Smooth muscle cell of the brain vasculature (primary cell): ENCODE measurements around the gene LAMTOR5.

Experiments used
- DNase-seq: peaks from one replicate; pipeline ENCODE4 v3.0.0-alpha.2; 2012; ENCODE audit warnings: low read depth, low spot score

LAMTOR5 gene

DNA sequence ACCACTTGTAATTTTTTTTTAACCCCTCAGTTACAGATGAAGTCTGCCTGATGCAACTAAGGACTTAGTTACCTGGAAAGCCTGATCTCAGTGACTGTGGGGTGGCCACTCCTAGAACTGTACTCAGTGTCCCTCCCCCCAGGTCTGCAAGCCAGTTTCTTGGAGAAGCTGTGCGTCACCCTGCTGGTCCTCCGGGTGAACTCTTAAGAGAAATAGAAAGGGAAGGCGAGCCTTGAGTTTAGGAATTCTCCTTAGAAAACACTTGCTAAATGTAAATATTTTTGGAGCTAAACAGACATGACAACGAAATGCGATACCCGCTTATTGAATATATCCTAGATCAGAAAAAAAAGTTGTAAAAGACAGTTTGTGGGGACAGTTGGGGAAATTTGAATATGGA lies 17.4 kb downstream of the LAMTOR5 start:
- DNase-seq = no peak

DNA sequence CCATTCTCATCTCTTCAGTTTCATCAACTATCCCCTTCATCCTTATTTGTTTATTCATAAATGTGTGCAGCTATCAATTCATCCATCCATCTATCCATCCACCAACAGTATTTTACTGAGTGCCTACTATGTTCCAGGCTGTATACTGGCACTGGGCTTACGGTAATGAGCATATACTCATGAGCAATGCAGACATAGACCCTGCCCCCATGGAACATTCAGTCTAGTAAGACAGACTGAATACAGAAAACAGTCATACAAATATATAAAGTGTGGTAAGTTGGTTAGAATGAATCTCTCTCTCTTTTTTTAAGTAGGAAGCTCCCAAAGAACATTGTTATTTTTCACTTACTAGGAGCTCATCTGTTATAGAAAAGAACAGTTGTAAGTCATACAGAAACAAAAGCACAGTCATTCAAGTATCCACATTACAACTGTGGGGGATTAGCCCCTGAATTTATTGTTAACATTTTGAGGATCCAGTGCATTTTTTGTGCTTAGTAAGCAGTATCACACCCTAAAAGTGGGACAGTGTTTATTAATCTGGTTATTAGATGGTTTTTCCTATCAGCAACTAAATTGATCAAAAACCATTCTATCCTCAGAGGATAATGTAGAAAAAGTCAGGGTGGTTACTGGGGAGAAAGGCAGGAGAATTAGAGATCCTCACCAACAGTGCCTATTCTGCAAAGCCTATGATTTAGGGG lies 20.3 kb downstream of the LAMTOR5 start:
- no peak for DNase-seq

DNA sequence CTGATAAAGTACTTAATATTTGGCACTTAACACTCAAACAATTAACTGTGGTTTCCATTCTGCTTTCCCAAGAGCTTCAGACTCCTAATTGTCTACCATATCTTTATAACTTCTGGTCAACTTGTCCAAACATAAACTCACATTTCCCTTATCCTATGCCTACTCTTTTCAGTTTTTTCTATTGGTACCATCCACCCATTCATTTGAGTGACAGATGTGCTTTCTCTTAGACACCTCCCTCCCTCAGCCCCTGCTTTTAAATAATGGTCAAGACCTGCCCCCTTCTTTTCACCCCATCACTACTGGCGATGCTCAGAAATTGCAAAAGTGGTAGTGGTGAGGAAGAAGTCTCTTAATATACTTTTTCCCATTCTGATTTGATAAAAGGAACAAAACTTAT lies 22.1 kb downstream of the LAMTOR5 start:
- no peak for DNase-seq

- no peak for DNase-seq
Measured at GRCh38 chr1:110384581-110385321, 22.7 kb downstream of the LAMTOR5 start.

DNA sequence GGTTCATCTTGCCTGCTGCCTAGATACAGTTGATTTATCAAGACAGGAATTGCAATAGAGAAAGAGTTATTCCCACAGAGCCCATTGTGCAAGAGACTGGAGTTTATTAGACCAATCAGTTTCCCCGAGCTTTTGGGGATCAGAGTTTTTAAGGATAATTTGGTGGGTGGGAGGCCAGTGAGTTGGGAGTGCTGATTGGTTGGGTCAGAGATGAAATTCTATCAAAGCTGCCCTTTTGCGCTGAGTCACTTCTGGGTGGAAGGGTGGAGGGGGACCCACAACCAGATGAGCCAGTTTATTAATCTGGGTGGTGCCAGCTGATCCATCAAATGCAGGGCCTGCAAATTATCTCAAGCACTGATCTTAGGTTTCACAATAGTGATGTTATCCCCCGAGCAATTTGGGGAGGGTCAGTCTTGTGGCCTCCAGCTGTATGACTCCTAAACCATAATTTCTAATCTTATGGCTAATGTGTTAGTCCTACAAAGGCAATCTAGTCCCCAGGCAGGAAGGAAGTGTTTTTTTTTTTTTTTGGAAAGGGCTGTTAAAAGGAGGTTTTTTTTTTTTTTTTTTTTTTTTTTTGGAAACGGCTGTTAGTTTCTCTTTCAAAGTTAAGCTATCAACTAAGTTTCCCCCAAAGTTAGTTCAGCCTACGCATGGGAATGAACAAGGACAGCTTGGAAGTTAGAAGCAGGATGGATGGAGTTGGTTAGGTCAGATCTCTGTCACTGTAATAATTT lies 24.1 kb downstream of the LAMTOR5 start:
- no peak for DNase-seq

GRCh38 chr1:110380672-110381283 lies 26.7 kb downstream of the LAMTOR5 start:
- DNase-seq = no peak

DNA sequence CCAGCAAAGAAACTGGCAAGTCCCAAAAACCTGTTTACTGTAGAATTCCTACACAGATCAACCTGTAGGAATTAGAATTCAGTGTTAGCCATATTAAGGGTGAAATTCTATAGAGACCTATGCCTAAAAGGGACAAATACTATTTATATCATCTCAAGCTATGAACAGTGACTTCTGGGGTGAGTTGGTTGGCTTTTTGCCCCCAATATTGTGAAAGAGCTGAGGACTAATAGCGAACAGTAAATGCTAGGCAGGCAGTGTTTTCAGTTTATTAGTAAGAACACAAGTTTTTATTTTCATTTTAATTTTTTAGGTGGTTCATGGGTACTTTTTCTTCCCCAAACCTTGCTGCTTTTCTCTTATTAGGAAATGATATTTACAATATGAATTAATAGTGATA lies 32.0 kb downstream of the LAMTOR5 start:
- DNase-seq = no peak

DNA sequence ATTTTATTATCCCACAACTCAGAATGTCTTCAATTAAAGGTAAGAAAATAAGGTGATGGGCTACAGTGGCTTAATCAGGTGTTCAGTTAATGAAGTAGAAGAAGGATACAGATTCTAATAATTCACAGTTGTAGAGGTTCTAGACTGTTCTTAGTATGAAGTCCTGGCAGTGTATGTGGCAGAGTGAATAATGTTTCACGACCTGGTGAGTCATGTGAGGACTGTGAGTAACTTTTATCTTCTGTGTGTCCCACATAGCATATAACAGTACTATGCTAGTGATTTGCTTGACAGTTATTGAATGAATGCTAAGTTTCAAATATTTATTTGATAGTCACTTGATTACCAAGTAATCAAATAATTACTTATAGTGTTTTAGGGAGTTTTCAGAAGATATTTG lies 36.7 kb downstream of the LAMTOR5 start:
- no peak for DNase-seq

DNA sequence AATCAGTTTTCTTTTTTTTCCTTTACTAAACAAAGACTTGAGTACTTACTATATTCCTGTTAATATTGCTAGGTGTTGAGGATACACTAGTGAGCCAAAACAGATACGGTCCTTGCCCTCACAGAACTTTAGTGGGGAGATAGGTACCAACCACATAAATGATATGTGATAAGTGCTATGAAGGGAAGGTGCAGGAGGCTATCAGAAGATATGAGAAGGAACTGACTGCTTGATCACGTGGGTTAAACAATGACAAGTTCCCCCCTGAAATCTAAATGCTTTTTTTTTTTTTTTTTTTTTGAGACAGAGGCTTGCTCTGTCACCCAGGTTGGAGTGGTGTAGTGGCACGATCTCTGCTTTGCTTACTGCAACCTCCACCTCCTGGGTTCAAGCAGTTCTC lies 43.3 kb downstream of the LAMTOR5 start:
- DNase-seq = no peak

DNA sequence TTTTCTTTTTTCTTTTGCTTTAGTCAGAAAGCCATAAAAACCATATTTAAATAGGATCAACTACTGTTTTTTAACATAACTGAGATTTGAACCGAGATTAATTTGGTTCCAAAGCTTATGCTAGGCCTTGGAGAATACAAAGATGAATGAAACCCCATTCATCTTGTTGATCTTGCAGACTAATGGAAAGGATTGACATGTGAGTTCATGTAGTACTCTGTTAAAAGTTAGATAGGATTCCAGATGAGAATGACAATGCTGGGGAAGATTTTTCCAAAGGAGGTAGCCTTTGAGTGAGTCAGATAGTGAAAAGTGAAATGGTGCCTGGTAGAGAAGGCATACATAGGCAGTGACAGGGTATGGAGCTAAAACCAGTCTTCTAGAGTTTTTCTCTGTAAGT lies 45.6 kb downstream of the LAMTOR5 start:
- no peak for DNase-seq

DNA sequence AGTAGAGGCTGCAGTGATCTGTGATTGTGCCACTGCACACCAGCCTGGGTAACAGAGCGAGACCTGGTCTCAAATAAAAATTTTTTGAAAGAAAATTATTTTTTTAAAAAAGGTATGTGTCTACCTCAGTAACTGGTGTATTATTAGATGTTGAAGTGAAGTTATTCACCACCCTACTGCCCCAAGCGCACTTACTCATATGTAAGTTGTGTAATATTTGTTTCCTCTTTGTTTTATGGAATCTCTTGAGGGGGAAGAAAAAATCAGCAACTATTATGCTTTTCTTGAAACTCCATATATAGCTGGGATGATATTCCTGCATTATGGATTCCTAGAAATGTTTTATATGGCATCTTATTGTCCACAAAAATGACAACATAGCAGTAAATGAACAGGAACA lies 47.1 kb downstream of the LAMTOR5 start:
- no peak for DNase-seq

GRCh38 chr1:110356379-110356778 lies 51.1 kb downstream of the LAMTOR5 start:
- DNase-seq = no peak

- DNase-seq = no peak
Measured at GRCh38 chr1:110355321-110355720, 52.2 kb downstream of the LAMTOR5 start.
